DMS 273 treated with DMSO at 0.1 percent for 48 hours (cell line): ENCODE data around the gene NIPSNAP2.
"Not testable (repeated sequence)": the region's sequence is repeated elsewhere in the genome, so short reads cannot be mapped to it uniquely, and the experiment has no call there.

ENCODE experiments used
- DNase-seq: peaks from one replicate; lab custom pipeline; 2025; lab: John Stamatoyannopoulos, UW

Gene NIPSNAP2

GRCh38 chr7:56047446-56048116 is 83.2 kb downstream of the NIPSNAP2 start:
- DNase-seq = not testable (repeated sequence)

GRCh38 chr7:56048245-56048644 is 83.9 kb downstream of the NIPSNAP2 start:
- DNase-seq = no peak

GRCh38 chr7:56048763-56049162 is 84.4 kb downstream of the NIPSNAP2 start:
- not testable (repeated sequence) for DNase-seq
